K562 (cell line): Measurements from ENCODE around the gene FEV. TPM values are rescaled to one million over a fixed set of nuclear protein-coding genes. Genes with fewer than 3 reads are reported as not detected.

Experiments
- C11orf30 ChIP-seq: fragments of 450-650 bp; IDR thresholded peaks from 2 replicates; pipeline ENCODE4 v1.6.1; 2016; ENCODE audit warnings: low read depth, mild to moderate bottlenecking
- CREB5 ChIP-seq: fragments of 250-450 bp; sonication (Bioruptor Pico); IDR thresholded peaks from 2 replicates; pipeline ENCODE4 v1.5.0; 2020; ENCODE audit warnings: mild to moderate bottlenecking
- E2F6 ChIP-seq, 2 experiments: IDR thresholded peaks; 2 replicates each; pipeline ENCODE4 v1.6.1; 2011; ENCODE audit warnings: borderline replicate concordance in 1 of 2, control low read depth in 1 of 2, low read depth in 1 of 2, low read length in 1 of 2, mild to moderate bottlenecking in 1 of 2, mixed read lengths in 1 of 2, moderate library complexity in 1 of 2; ENCODE audit not compliant: insufficient read depth in 1 of 2, insufficient read length in 1 of 2, poor library complexity in 1 of 2, severe bottlenecking in 1 of 2; ENCODE audit errors: extremely low read depth in 1 of 2
- ETV5 ChIP-seq: sonication (generic); formaldehyde crosslinking; IDR thresholded peaks from 2 replicates; pipeline ENCODE4 v1.4.0; 2020; ENCODE audit warnings: low read depth, mild to moderate bottlenecking, missing genetic modification reagents
- GABPB1 ChIP-seq: sonication (generic); formaldehyde crosslinking; IDR thresholded peaks from 2 replicates; pipeline ENCODE4 v1.8.0; 2022; ENCODE audit warnings: mild to moderate bottlenecking, missing genetic modification reagents
- LCOR ChIP-seq: sonication (generic); formaldehyde crosslinking; IDR thresholded peaks from 2 replicates; pipeline ENCODE4 v1.8.0; 2022; ENCODE audit warnings: mild to moderate bottlenecking, missing genetic modification reagents
- POLR2G ChIP-seq: fragments of 200-400 bp; formaldehyde crosslinking; IDR thresholded peaks from 2 replicates; pipeline ENCODE4 v1.6.1; 2017; ENCODE audit warnings: low read depth, mild to moderate bottlenecking, antibody characterized with exemption, low read length, moderate library complexity
- RBM22 ChIP-seq: fragments of 200-400 bp; formaldehyde crosslinking; IDR thresholded peaks from 2 replicates; pipeline ENCODE4 v1.6.1; 2018; ENCODE audit warnings: low read length, low read depth; ENCODE audit not compliant: poor library complexity, severe bottlenecking
- TCF7L2 ChIP-seq: fragments of 150-350 bp; IDR thresholded peaks from 2 replicates; pipeline ENCODE4 v1.6.1; 2016; ENCODE audit warnings: low read depth, mild to moderate bottlenecking, low read length, moderate library complexity
- UBTF ChIP-seq, 2 experiments: IDR thresholded peaks; 2 replicates each; pipeline ENCODE4 v1.6.1; 2012; ENCODE audit warnings: improper control_type of control experiment in 2 of 2, low read depth in 2 of 2, low read length in 2 of 2, borderline replicate concordance in 1 of 2
- ZBTB7A ChIP-seq: IDR thresholded peaks from 2 replicates; pipeline ENCODE4 v1.6.1; 2011; ENCODE audit warnings: low read depth, mild to moderate bottlenecking, low read length, moderate library complexity, borderline replicate concordance; ENCODE audit not compliant: control insufficient read depth
- polyA plus RNA-seq, 8 experiments: library from polyadenylated mRNA; depleted of rRNA in 4 of 8; stranded (reverse) in 5 of 8; unstranded in 3 of 8; fragments of >200 nt; fragmentation: Nextera tagmentation in 2 of 8; fragmentation: Illumina TruSeq in 1 of 8; extraction: Ambion mirVana in 2 of 8; extraction: Trizol in 1 of 8; gene quantifications; 2 replicates each; pipeline versions ENCODE4 v1.2.1 to v1.2.3, GENCODE V29; 2011 to 2014; ENCODE audit warnings: inconsistent platforms in 1 of 8, missing spikeins in 1 of 8
- total RNA-seq, 7 experiments: library from RNA; depleted of rRNA in 6 of 7; stranded (reverse); fragments of >200 nt in 6 of 7; fragmentation: Illumina TruSeq in 2 of 7; extraction: Trizol in 2 of 7; gene quantifications; 2 replicates each; pipeline versions ENCODE4 v1.2.1 to v1.2.3, GENCODE V29; 2011 to 2021; ENCODE audit warnings: low replicate concordance in 1 of 7
- TF ChIP-seq, protein P1 (sequence below): fragments of 450-650 bp; IDR thresholded peaks from 2 replicates; pipeline ENCODE4 v1.6.1; 2016; ENCODE audit warnings: low read depth, mild to moderate bottlenecking, moderate library complexity
- TF ChIP-seq, protein P2 (sequence below): fragments of 450-650 bp; formaldehyde crosslinking; IDR thresholded peaks from 2 replicates; pipeline ENCODE4 v1.4.0; 2022; ENCODE audit warnings: missing genetic modification characterization

The FEV gene
- total and polyA plus RNA-seq, 9 of the 15 experiments (the other 6 are each of a cell fraction or from before 2014, with no cell fraction given): 0.08 to 1.6 (median 0.62) TPM; not detected in 1

DNA sequence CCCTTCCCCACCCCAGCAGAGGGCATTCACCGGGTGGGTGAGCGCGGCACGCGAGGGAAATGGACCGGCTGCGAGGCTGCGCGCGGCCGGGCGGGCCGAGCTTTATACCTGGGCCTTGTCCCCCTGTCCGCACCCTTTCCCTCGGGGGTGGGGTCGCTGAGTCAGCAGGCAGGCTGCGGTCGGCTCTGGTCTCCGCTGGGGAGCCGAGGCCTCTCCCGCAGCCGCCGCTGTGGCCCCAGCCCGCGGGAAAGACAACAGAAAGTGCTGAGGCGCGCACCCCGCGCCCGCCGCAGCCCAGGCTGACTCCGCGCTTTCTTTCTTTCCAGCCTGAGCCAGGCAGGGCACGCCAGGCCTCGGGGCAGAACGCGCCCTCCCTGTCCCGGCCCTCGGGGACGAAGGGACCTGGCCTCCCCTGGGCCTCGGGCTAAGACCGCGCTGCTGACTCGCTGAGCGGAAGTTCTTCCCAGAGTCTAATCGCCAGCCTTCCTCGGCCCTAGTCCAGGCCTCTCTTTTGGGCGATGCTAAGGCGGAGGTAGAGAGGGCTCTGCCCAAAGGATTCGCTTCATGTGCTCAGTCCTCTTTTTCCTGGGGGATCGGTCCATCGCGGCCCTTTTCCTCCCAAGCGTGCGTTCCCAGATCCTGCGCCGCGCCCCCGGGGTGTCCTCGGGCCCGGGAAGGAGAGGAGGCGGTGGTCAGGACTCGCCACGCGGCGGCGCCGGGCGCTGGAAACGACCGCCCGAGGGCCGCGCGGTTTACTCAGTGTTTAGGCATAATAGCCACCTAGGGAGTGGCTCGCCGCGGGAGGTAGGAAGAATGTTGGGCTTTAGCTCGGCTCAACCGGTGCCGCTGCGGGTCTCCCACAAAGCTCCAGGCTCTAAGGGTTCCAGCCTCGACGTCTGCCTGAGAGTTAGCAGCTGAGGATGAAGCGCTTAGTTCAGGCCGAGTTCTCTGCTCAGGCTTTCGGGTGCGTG, 8.6 kb upstream of the FEV start, which contains the start of gene CRYBA2 (continued):
- TF ChIP-seq ZBTB7A: no peak; the same call in 1 of the 2 replicates
- TF ChIP-seq CREB5 (CRISPR knock-in tag): no peak
- TF ChIP-seq, protein P1, sequence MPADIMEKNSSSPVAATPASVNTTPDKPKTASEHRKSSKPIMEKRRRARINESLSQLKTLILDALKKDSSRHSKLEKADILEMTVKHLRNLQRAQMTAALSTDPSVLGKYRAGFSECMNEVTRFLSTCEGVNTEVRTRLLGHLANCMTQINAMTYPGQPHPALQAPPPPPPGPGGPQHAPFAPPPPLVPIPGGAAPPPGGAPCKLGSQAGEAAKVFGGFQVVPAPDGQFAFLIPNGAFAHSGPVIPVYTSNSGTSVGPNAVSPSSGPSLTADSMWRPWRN: no peak
- no peak for TF ChIP-seq RBM22
- TF ChIP-seq TCF7L2: no peak
- TF ChIP-seq E2F6 (IDR thresholded peaks at IDR 0.05; ENCODE audit: borderline replicate concordance in 1 of 2, extremely low read depth in 1 of 2, insufficient read depth in 1 of 2, insufficient read length in 1 of 2, low read depth in 1 of 2, low read length in 1 of 2, poor library complexity in 1 of 2, severe bottlenecking in 1 of 2): peak in 1 of 2 experiments; percentile 35
- TF ChIP-seq UBTF (IDR thresholded peaks at IDR 0.05; ENCODE audit: borderline replicate concordance in 1 of 2, low read depth in 2 of 2, low read length in 2 of 2): 0 out of 4 replicates have a peak, but pooled peaks of 1 of the 2 experiments have one; percentile 10
- TF ChIP-seq GABPB1 (CRISPR knock-in tag): 0 out of 2 replicates have a peak, but pooled peaks have one; percentile 42
- 0 out of 2 replicates have a peak, but pooled peaks have one; percentile 47 for TF ChIP-seq POLR2G
- TF ChIP-seq C11orf30: peak; percentile 73
- 0 out of 2 replicates have a peak, but pooled peaks have one; percentile 50 for TF ChIP-seq LCOR (CRISPR knock-in tag)
- TF ChIP-seq, protein P2, sequence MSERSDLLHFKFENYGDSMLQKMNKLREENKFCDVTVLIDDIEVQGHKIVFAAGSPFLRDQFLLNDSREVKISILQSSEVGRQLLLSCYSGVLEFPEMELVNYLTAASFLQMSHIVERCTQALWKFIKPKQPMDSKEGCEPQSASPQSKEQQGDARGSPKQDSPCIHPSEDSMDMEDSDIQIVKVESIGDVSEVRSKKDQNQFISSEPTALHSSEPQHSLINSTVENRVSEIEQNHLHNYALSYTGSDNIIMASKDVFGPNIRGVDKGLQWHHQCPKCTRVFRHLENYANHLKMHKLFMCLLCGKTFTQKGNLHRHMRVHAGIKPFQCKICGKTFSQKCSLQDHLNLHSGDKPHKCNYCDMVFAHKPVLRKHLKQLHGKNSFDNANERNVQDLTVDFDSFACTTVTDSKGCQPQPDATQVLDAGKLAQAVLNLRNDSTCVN (CRISPR knock-in tag): no peak
- TF ChIP-seq ETV5: no peak
